ENCODE results near the gene SMIM43. TPM values are rescaled to one million over a fixed set of nuclear protein-coding genes. Genes with fewer than 3 reads are reported as not detected.

Gene SMIM43
- total and polyA plus RNA-seq, 4 donors: not detected

DNA sequence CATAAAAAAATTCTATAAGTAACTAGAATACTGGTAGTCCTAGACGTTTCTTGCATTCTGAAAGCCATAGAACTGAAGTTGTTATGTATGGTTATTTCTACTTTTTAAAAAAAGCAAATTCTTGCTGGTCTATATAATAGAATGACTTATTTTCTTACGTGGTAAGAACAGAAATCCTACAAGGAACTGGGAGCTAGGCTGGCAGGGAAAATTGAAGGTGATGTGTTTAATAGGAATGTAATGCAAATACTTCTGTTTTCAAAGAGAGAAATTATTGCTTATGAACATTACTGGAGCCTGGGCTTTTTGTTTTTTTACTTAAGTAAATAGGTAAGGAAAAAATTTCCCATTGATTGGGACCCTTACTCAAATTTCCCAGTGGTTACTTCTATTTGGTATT lies 49.8 kb upstream of the SMIM43 start:
- WGBS: 97% methylated on average over 2 of the region's 2 CpGs
- TF ChIP-seq TAF1 (conservative IDR thresholded peaks at IDR 0.05) (no peak), RAD21 (IDR thresholded peaks at IDR 0.05) (no peak), SP1 (IDR thresholded peaks at IDR 0.05) (no peak), HNF4A (conservative IDR thresholded peaks at IDR 0.05) (no peak), NR2F2 (IDR thresholded peaks at IDR 0.05) (no peak), GABPA (IDR thresholded peaks at IDR 0.05 in 1 of 2, conservative IDR thresholded peaks at IDR 0.05 in 1 of 2) (no peak), EGR1 (IDR thresholded peaks at IDR 0.05; ENCODE audit: low read depth in 2 of 2) (no peak), YY1 (IDR thresholded peaks at IDR 0.05) (no peak), FOXA1 (IDR thresholded peaks at IDR 0.05) (no peak)
- TF ChIP-seq, protein P1, sequence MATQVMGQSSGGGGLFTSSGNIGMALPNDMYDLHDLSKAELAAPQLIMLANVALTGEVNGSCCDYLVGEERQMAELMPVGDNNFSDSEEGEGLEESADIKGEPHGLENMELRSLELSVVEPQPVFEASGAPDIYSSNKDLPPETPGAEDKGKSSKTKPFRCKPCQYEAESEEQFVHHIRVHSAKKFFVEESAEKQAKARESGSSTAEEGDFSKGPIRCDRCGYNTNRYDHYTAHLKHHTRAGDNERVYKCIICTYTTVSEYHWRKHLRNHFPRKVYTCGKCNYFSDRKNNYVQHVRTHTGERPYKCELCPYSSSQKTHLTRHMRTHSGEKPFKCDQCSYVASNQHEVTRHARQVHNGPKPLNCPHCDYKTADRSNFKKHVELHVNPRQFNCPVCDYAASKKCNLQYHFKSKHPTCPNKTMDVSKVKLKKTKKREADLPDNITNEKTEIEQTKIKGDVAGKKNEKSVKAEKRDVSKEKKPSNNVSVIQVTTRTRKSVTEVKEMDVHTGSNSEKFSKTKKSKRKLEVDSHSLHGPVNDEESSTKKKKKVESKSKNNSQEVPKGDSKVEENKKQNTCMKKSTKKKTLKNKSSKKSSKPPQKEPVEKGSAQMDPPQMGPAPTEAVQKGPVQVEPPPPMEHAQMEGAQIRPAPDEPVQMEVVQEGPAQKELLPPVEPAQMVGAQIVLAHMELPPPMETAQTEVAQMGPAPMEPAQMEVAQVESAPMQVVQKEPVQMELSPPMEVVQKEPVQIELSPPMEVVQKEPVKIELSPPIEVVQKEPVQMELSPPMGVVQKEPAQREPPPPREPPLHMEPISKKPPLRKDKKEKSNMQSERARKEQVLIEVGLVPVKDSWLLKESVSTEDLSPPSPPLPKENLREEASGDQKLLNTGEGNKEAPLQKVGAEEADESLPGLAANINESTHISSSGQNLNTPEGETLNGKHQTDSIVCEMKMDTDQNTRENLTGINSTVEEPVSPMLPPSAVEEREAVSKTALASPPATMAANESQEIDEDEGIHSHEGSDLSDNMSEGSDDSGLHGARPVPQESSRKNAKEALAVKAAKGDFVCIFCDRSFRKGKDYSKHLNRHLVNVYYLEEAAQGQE (IDR thresholded peaks at IDR 0.05): no peak
- TF ChIP-seq, protein P2, sequence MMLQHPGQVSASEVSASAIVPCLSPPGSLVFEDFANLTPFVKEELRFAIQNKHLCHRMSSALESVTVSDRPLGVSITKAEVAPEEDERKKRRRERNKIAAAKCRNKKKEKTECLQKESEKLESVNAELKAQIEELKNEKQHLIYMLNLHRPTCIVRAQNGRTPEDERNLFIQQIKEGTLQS (IDR thresholded peaks at IDR 0.05): no peak
- no peak overlapping the region for H3K9ac ChIP-seq (ENCODE audit: low read depth in 1 of 2, low read length in 2 of 2)
- no peak overlapping the region for H3K4me3 ChIP-seq (ENCODE audit: low read depth in 1 of 3, low read length in 3 of 3)
- no peaks in the 10 kb centered on the region for H3K4me1 ChIP-seq (ENCODE audit: control insufficient read depth in 4 of 4, insufficient read depth in 4 of 4, low read length in 3 of 4)
- H3K27me3 ChIP-seq (ENCODE audit: control insufficient read depth in 4 of 4, insufficient read depth in 4 of 4, low read length in 3 of 4): no peaks in the 10 kb centered on the region
- no peak for DNase-seq (ENCODE audit: low spot score)
- H3K27ac ChIP-seq (ENCODE audit: low read depth in 1 of 2, low read length in 2 of 2): no peak overlapping the region
- no peaks in the 10 kb centered on the region for H3K9me3 ChIP-seq (ENCODE audit: control insufficient read depth in 4 of 4, low read length in 3 of 4)
- peaks cover 3 to 58% (median 47%) of the 10 kb centered on the region in 4 donors for H3K36me3 ChIP-seq (ENCODE audit: control insufficient read depth in 4 of 4, insufficient read depth in 3 of 4, low read depth in 1 of 4, low read length in 3 of 4)

DNA sequence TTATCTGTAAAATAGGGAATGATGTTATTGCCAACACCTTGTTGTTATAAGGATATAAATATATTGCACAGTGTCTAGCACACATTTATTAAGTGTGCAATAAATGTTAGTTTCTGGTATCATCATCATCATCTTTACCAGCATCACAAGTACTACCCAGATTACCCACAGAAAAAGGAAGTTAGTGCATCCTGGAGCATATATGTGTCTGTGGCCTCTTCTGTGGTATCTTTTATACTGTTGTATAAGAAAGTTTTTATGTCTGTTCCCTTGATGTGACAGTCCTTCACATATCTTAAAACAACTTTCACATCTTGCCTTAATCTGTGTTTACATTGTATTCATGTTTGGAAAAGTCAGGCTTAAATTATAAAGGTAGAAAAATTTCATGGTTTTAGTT lies 46.2 kb upstream of the SMIM43 start:
- Histone ChIP-seq H3K9ac (ENCODE audit: low read depth in 1 of 2, low read length in 2 of 2) (no peak overlapping the region), H3K27me3 (ENCODE audit: control insufficient read depth in 4 of 4, insufficient read depth in 4 of 4, low read length in 3 of 4) (no peaks in the 10 kb centered on the region), H3K4me3 (ENCODE audit: low read depth in 1 of 3, low read length in 3 of 3) (no peak overlapping the region), H3K4me1 (ENCODE audit: control insufficient read depth in 4 of 4, insufficient read depth in 4 of 4, low read length in 3 of 4) (no peaks in the 10 kb centered on the region), H3K36me3 (ENCODE audit: control insufficient read depth in 4 of 4, insufficient read depth in 3 of 4, low read depth in 1 of 4, low read length in 3 of 4) (peaks cover 3 to 78% (median 58%) of the 10 kb centered on the region in 4 donors), H3K27ac (ENCODE audit: low read depth in 1 of 2, low read length in 2 of 2) (no peak overlapping the region), H3K9me3 (ENCODE audit: control insufficient read depth in 4 of 4, low read length in 3 of 4) (no peaks in the 10 kb centered on the region)
- no peak for DNase-seq (ENCODE audit: low spot score)
- TF ChIP-seq, protein P3, sequence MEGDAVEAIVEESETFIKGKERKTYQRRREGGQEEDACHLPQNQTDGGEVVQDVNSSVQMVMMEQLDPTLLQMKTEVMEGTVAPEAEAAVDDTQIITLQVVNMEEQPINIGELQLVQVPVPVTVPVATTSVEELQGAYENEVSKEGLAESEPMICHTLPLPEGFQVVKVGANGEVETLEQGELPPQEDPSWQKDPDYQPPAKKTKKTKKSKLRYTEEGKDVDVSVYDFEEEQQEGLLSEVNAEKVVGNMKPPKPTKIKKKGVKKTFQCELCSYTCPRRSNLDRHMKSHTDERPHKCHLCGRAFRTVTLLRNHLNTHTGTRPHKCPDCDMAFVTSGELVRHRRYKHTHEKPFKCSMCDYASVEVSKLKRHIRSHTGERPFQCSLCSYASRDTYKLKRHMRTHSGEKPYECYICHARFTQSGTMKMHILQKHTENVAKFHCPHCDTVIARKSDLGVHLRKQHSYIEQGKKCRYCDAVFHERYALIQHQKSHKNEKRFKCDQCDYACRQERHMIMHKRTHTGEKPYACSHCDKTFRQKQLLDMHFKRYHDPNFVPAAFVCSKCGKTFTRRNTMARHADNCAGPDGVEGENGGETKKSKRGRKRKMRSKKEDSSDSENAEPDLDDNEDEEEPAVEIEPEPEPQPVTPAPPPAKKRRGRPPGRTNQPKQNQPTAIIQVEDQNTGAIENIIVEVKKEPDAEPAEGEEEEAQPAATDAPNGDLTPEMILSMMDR (IDR thresholded peaks at IDR 0.05; ENCODE audit: low read depth, low read length, missing input control): no peak
- TF ChIP-seq FOXA1 (IDR thresholded peaks at IDR 0.05) (no peak), JUND (IDR thresholded peaks at IDR 0.05) (no peak), TAF1 (conservative IDR thresholded peaks at IDR 0.05) (no peak), GABPA (IDR thresholded peaks at IDR 0.05 in 1 of 2, conservative IDR thresholded peaks at IDR 0.05 in 1 of 2) (no peak), HNF4G (IDR thresholded peaks at IDR 0.05) (no peak), NR2F2 (IDR thresholded peaks at IDR 0.05) (no peak), EGR1 (IDR thresholded peaks at IDR 0.05; ENCODE audit: low read depth in 2 of 2) (no peak), RAD21 (IDR thresholded peaks at IDR 0.05) (no peak), SP1 (IDR thresholded peaks at IDR 0.05) (no peak), RXRA (IDR thresholded peaks at IDR 0.05) (no peak), YY1 (IDR thresholded peaks at IDR 0.05) (no peak), HNF4A (conservative IDR thresholded peaks at IDR 0.05) (no peak), FOXA2 (IDR thresholded peaks at IDR 0.05) (no peak)
- TF ChIP-seq, protein P4, sequence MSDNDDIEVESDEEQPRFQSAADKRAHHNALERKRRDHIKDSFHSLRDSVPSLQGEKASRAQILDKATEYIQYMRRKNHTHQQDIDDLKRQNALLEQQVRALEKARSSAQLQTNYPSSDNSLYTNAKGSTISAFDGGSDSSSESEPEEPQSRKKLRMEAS (IDR thresholded peaks at IDR 0.05): no peak
- TF ChIP-seq, protein P5, sequence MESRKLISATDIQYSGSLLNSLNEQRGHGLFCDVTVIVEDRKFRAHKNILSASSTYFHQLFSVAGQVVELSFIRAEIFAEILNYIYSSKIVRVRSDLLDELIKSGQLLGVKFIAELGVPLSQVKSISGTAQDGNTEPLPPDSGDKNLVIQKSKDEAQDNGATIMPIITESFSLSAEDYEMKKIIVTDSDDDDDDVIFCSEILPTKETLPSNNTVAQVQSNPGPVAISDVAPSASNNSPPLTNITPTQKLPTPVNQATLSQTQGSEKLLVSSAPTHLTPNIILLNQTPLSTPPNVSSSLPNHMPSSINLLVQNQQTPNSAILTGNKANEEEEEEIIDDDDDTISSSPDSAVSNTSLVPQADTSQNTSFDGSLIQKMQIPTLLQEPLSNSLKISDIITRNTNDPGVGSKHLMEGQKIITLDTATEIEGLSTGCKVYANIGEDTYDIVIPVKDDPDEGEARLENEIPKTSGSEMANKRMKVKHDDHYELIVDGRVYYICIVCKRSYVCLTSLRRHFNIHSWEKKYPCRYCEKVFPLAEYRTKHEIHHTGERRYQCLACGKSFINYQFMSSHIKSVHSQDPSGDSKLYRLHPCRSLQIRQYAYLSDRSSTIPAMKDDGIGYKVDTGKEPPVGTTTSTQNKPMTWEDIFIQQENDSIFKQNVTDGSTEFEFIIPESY (IDR thresholded peaks at IDR 0.05): no peak
- TF ChIP-seq, protein P2 (IDR thresholded peaks at IDR 0.05): no peak
- TF ChIP-seq, protein P1 (IDR thresholded peaks at IDR 0.05): no peak

All from liver (tissue), 9 donors.